ENCODE results near the gene LBHD2.

Gene LBHD2

DNA sequence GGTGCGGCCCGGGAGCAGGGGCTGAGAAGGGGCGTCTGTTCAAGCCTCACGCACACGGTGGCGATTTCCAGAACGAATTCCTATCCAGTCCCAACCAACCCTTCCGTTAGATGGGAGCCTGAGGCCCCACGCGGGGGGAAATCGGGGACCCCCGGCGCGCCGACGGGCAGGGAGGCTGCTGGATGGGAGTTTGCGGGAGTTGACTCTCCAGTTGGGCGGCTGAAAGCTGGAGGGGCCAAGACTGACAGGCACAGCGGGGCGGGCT lies 20.3 kb downstream of the LBHD2 start:
- DNase-seq (ENCODE audit: low spot score) = no peak
- Histone ChIP-seq H3K27ac (ENCODE audit: poor library complexity, severe bottlenecking) (no peak overlapping the region), H3K4me3 (ENCODE audit: severe bottlenecking) (no peak overlapping the region), H3K36me3 (ENCODE audit: low read depth) (no peaks in the 10 kb centered on the region), H3K9me3 (ENCODE audit: severe bottlenecking) (no peaks in the 10 kb centered on the region), H3K27me3 (ENCODE audit: insufficient read depth, poor library complexity, severe bottlenecking) (peaks cover 24% of the 10 kb centered on the region), H3K4me1 (ENCODE audit: insufficient read depth, poor library complexity, severe bottlenecking) (peaks cover 5% of the 10 kb centered on the region)
- TF ChIP-seq CTCF (IDR thresholded peaks at IDR 0.05; ENCODE audit: poor library complexity, severe bottlenecking) = no peak
- ATAC-seq (ENCODE audit: low read depth) = no peak

DNA sequence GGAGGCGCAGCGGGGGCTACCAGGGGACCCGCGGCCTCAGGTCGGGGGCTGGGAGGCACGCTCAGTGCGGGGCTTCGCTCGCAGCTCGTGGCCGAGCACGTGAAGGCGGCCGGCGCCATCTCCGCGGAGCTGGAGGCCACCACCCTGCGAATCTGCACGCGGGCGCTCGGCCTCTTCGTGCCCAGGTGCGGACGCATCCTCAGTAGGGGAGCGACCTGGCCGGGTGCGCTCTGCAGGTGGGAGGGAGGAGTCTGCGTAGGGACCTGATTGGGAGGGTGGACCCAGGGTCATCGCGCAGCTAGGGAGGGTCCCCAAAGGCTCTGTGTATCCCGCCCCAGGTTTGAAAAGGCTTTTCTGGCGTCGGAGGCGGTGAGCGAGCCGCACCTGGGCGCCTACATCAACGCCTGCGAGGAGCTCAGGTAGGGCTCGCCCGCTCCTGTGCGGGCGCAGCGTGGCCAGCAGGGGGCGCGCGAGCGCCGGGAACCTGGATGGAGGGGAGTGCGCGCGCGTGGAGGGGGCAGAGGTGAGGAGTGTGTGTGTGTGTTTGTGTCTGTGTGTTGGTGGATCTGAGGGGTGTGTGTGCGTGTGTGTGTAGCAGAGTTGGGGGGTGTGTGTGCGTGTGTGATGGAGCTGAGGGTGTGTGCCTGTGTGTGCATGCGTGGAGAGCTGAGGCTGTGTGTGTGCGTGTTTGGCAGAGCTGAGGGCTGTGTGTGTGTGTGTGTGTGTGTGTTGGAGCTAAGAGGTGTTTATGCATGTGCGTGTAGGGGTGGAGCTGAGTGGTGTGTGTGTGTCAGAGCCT lies 20.8 kb downstream of the LBHD2 start:
- no peaks in the 10 kb centered on the region for H3K36me3 ChIP-seq (ENCODE audit: low read depth)
- peak; percentile 99 for TF ChIP-seq CTCF (IDR thresholded peaks at IDR 0.05; ENCODE audit: poor library complexity, severe bottlenecking)
- ATAC-seq (ENCODE audit: low read depth) (peak; percentile 76), DNase-seq (ENCODE audit: low spot score) (no peak)
- no peak overlapping the region for H3K4me3 ChIP-seq (ENCODE audit: severe bottlenecking)
- H3K27ac ChIP-seq (ENCODE audit: poor library complexity, severe bottlenecking) = no peak overlapping the region
- peaks cover 24% of the 10 kb centered on the region for H3K27me3 ChIP-seq (ENCODE audit: insufficient read depth, poor library complexity, severe bottlenecking)
- H3K4me1 ChIP-seq (ENCODE audit: insufficient read depth, poor library complexity, severe bottlenecking) = peaks cover 8% of the 10 kb centered on the region
- H3K9me3 ChIP-seq (ENCODE audit: severe bottlenecking) = no peaks in the 10 kb centered on the region

DNA sequence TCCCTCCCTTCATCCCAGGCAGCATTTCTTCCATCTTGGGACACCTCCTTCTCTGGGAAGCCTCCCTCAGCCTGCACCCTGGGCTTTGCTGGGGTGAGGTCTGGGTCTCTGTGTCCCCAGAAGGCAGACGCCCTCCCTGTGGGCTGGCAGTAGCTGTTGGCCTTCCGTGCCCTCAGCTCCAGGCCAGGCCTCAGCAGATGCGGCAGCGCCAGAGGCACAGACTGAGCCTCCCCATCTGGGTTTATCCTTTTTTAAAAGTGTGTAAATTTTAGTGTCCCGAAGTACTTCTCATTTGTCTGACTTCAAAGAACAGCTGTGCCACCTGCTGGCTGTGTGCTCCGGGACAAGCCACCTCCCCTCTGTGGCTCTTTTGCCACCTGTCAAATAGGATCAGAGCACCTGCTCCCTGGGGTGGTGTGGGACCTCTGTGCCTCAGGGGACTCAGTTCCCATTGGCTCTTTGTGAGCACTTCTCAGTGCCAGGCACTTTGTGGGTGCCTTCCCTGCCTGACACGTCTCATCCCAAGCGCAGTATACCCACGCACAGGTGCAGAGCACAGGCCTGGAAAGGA lies 21.7 kb downstream of the LBHD2 start:
- DNase-seq (ENCODE audit: low spot score) = no peak
- Histone ChIP-seq H3K4me3 (ENCODE audit: severe bottlenecking) (no peak overlapping the region), H3K27ac (ENCODE audit: poor library complexity, severe bottlenecking) (no peak overlapping the region), H3K4me1 (ENCODE audit: insufficient read depth, poor library complexity, severe bottlenecking) (peaks cover 16% of the 10 kb centered on the region), H3K9me3 (ENCODE audit: severe bottlenecking) (no peaks in the 10 kb centered on the region), H3K27me3 (ENCODE audit: insufficient read depth, poor library complexity, severe bottlenecking) (peaks cover 24% of the 10 kb centered on the region), H3K36me3 (ENCODE audit: low read depth) (no peaks in the 10 kb centered on the region)
- no peak for ATAC-seq (ENCODE audit: low read depth)
- no peak for TF ChIP-seq CTCF (IDR thresholded peaks at IDR 0.05; ENCODE audit: poor library complexity, severe bottlenecking)

GRCh38 chr14:103107455-103107854 lies 23.4 kb downstream of the LBHD2 start:
- peaks cover 23% of the 10 kb centered on the region for H3K27me3 ChIP-seq (ENCODE audit: insufficient read depth, poor library complexity, severe bottlenecking)
- ATAC-seq (ENCODE audit: low read depth) (no peak), DNase-seq (ENCODE audit: low spot score) (no peak)
- TF ChIP-seq CTCF (IDR thresholded peaks at IDR 0.05; ENCODE audit: poor library complexity, severe bottlenecking) = no peak
- no peak overlapping the region for H3K4me3 ChIP-seq (ENCODE audit: severe bottlenecking)
- H3K27ac ChIP-seq (ENCODE audit: poor library complexity, severe bottlenecking) = no peak overlapping the region
- no peaks in the 10 kb centered on the region for H3K36me3 ChIP-seq (ENCODE audit: low read depth)
- H3K4me1 ChIP-seq (ENCODE audit: insufficient read depth, poor library complexity, severe bottlenecking) = peaks cover 24% of the 10 kb centered on the region
- no peaks in the 10 kb centered on the region for H3K9me3 ChIP-seq (ENCODE audit: severe bottlenecking)

Data from RWPE2 (cell line).